Testis (tissue), 2 donors: ENCODE measurements around the gene AR.

Experiments
- CTCF ChIP-seq, 3 experiments: fragments of 450-650 bp in 2 of 3; fragments of 200-600 bp in 1 of 3; sonication (generic) in 1 of 3; IDR thresholded peaks; one replicate each; pipeline ENCODE4 v1.5.1; 2016 to 2019; ENCODE audit warnings: antibody characterized with exemption in 3 of 3, mild to moderate bottlenecking in 2 of 3, moderate library complexity in 1 of 3
- POLR2A ChIP-seq: fragments of 450-650 bp; IDR thresholded peaks from one replicate; pipeline ENCODE4 v1.6.1; 2017; ENCODE audit warnings: antibody characterized with exemption, mild to moderate bottlenecking, moderate library complexity

- TF ChIP-seq POLR2A (no peak), CTCF (IDR thresholded peaks at IDR 0.05) (no peak)
Measured at GRCh38 chrX:67674741-67675140, 130.9 kb downstream of the AR start.
